ENCODE data around the gene SLC4A1.

SLC4A1 gene

GRCh38 chr17:44216694-44217093, 51.2 kb downstream of the SLC4A1 start:
- H3K9ac ChIP-seq (ENCODE audit: low read length): peak overlapping the region; percentile 17
- H3K27me3 ChIP-seq (replicated peaks; ENCODE audit: control insufficient read depth, insufficient read depth, low read length): no peaks in the 10 kb centered on the region
- DNase-seq (ENCODE audit: low read depth): no peak
- peaks cover 26% of the 10 kb centered on the region for H3K4me1 ChIP-seq (ENCODE audit: control insufficient read depth, insufficient read depth, low read length)
- no peaks in the 10 kb centered on the region for H3K9me3 ChIP-seq (ENCODE audit: control insufficient read depth, low read length)
- peaks cover 34% of the 10 kb centered on the region for H3K36me3 ChIP-seq (ENCODE audit: control insufficient read depth, insufficient read depth, low read length, severe bottlenecking)
- H3K4me3 ChIP-seq (ENCODE audit: low read length): no peak overlapping the region

DNA sequence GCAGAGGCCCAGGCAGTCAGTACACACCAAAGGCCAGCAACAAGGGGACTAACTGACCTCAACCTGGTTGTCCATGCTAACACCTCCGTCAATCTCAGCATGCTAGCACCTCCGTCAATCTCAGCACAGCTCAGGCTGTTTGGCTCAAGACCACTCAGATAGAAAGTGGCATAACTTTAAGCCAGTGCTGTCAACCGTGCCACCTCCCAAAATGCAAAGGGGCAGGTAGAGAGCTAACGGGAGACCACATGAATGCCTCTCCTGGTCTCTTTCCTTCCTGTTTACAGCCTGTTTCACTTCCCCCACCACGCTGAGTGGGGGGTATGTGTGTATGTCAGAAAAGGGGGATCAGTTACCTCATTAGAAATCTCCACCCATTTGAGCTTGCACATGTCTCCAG, 51.8 kb downstream of the SLC4A1 start:
- Histone ChIP-seq H3K9ac (ENCODE audit: low read length) (peak overlapping the region; percentile 17), H3K4me1 (ENCODE audit: control insufficient read depth, insufficient read depth, low read length) (peaks cover 25% of the 10 kb centered on the region), H3K36me3 (ENCODE audit: control insufficient read depth, insufficient read depth, low read length, severe bottlenecking) (peaks cover 38% of the 10 kb centered on the region), H3K9me3 (ENCODE audit: control insufficient read depth, low read length) (no peaks in the 10 kb centered on the region), H3K27me3 (replicated peaks; ENCODE audit: control insufficient read depth, insufficient read depth, low read length) (no peaks in the 10 kb centered on the region), H3K4me3 (ENCODE audit: low read length) (no peak overlapping the region)
- DNase-seq (ENCODE audit: low read depth): no peak

GRCh38 chr17:44214896-44215295, 53.0 kb downstream of the SLC4A1 start:
- H3K36me3 ChIP-seq (ENCODE audit: control insufficient read depth, insufficient read depth, low read length, severe bottlenecking): peaks cover 39% of the 10 kb centered on the region
- H3K27me3 ChIP-seq (replicated peaks; ENCODE audit: control insufficient read depth, insufficient read depth, low read length): no peaks in the 10 kb centered on the region
- H3K4me1 ChIP-seq (ENCODE audit: control insufficient read depth, insufficient read depth, low read length): peaks cover 33% of the 10 kb centered on the region
- H3K4me3 ChIP-seq (ENCODE audit: low read length): no peak overlapping the region
- H3K9ac ChIP-seq (ENCODE audit: low read length): no peak overlapping the region
- H3K9me3 ChIP-seq (ENCODE audit: control insufficient read depth, low read length): no peaks in the 10 kb centered on the region
- DNase-seq (ENCODE audit: low read depth): no peak

- Histone ChIP-seq H3K4me3 (ENCODE audit: low read length) (no peak overlapping the region), H3K27me3 (replicated peaks; ENCODE audit: control insufficient read depth, insufficient read depth, low read length) (no peaks in the 10 kb centered on the region), H3K36me3 (ENCODE audit: control insufficient read depth, insufficient read depth, low read length, severe bottlenecking) (peaks cover 45% of the 10 kb centered on the region), H3K4me1 (ENCODE audit: control insufficient read depth, insufficient read depth, low read length) (peaks cover 33% of the 10 kb centered on the region), H3K9me3 (ENCODE audit: control insufficient read depth, low read length) (no peaks in the 10 kb centered on the region), H3K9ac (ENCODE audit: low read length) (no peak overlapping the region)
- DNase-seq (ENCODE audit: low read depth): no peak
Measured at GRCh38 chr17:44214230-44214494, 53.8 kb downstream of the SLC4A1 start.

DNA sequence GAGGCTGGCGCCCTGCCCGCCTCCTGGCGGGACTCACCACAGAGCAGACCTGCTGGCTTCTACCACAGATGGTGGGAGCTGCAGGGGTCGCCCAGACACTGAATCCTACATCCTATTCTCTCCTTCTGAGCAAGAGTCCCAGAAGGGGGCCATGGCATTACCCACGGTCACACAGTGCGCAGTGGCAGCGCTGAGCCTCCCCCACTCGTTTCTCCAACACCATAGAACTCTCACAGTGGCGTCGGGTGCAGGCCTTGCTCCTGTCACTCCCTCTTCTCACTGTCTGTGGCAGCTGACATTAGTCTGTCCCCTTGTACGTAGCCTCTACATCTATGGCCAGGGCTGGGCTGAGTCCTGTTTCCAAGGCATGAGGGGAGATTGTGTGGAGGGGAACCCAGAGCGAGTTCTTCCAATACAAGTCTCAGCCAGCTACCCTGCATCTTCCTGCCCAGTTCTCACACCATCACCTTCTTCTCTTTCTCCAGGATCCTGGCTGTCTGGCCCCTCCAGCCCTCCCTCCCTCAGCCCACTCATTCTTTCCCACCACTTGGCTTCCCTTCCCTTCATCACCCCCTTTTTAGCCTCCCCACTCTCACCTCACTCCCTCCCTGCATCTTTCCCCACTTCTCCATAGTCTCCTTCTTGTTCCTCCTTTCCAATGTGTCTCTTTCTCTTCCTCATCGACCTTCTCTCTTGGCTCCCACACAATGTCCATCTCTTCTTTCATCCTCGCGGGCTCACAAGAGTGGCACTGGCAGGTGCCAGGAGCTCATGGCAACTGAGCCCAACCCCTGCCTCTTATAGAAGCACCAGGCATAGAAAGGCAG, 54.3 kb downstream of the SLC4A1 start:
- H3K27me3 ChIP-seq (replicated peaks; ENCODE audit: control insufficient read depth, insufficient read depth, low read length): no peaks in the 10 kb centered on the region
- no peak overlapping the region for H3K9ac ChIP-seq (ENCODE audit: low read length)
- DNase-seq (ENCODE audit: low read depth): no peak
- H3K4me1 ChIP-seq (ENCODE audit: control insufficient read depth, insufficient read depth, low read length): peaks cover 34% of the 10 kb centered on the region
- peaks cover 50% of the 10 kb centered on the region for H3K36me3 ChIP-seq (ENCODE audit: control insufficient read depth, insufficient read depth, low read length, severe bottlenecking)
- no peak overlapping the region for H3K4me3 ChIP-seq (ENCODE audit: low read length)
- H3K9me3 ChIP-seq (ENCODE audit: control insufficient read depth, low read length): no peaks in the 10 kb centered on the region

DNA sequence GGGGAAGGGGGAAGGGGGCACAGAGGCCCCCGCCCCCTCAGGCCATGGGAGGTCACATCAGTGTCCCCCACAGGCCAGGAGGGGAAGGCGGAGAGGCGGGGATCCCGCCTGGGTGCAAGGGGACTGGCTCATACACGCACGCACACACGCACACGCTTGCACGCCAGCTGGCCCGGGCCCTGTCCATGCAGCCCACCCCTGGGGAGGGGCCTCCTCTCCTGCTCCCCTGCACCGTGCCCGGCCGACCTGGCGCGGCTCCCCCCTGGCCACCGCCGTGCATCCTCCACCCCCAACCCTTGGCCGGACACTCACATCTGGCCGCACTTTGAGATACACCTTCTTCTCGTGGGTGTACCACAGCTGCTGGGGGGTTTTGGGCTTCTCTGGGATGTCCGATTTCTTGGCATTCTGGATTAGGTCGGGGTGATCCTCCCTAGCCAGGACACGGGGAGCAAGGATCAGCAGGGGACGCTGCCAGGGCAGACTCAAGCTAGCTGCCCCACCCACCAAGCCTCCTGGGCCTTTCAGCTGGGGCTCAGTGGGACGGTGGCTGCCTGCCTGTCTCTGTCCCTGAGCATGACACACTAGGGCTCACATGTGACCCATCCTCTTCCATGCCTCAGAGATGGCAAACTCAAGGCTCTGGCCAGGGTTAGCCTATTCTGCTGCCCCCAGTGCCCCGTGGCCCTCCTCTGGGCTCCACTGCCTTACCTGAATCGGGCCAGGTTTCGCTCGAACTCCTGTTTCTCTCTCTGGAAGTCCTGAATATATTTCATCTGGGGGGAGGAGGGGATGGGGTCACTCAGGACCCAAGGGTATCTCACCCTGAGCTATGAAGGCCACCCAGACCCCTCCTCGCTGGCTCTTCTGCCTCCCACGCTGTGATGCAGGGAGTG, 55.2 kb downstream of the SLC4A1 start:
- H3K9me3 ChIP-seq (ENCODE audit: control insufficient read depth, low read length): no peaks in the 10 kb centered on the region
- no peak for DNase-seq (ENCODE audit: low read depth)
- H3K4me1 ChIP-seq (ENCODE audit: control insufficient read depth, insufficient read depth, low read length): peaks cover 35% of the 10 kb centered on the region
- peaks cover 56% of the 10 kb centered on the region for H3K36me3 ChIP-seq (ENCODE audit: control insufficient read depth, insufficient read depth, low read length, severe bottlenecking)
- no peak overlapping the region for H3K4me3 ChIP-seq (ENCODE audit: low read length)
- peak overlapping the region; percentile 11 for H3K9ac ChIP-seq (ENCODE audit: low read length)
- H3K27me3 ChIP-seq (replicated peaks; ENCODE audit: control insufficient read depth, insufficient read depth, low read length): no peaks in the 10 kb centered on the region

GRCh38 chr17:44211281-44212265, 56.4 kb downstream of the SLC4A1 start:
- Histone ChIP-seq H3K9ac (ENCODE audit: low read length) (no peak overlapping the region), H3K27me3 (replicated peaks; ENCODE audit: control insufficient read depth, insufficient read depth, low read length) (no peaks in the 10 kb centered on the region), H3K4me1 (ENCODE audit: control insufficient read depth, insufficient read depth, low read length) (peaks cover 23% of the 10 kb centered on the region), H3K36me3 (ENCODE audit: control insufficient read depth, insufficient read depth, low read length, severe bottlenecking) (peaks cover 62% of the 10 kb centered on the region), H3K4me3 (ENCODE audit: low read length) (no peak overlapping the region), H3K9me3 (ENCODE audit: control insufficient read depth, low read length) (no peaks in the 10 kb centered on the region)
- DNase-seq (ENCODE audit: low read depth): no peak

- peak; percentile 70 for DNase-seq (ENCODE audit: low read depth)
- no peaks in the 10 kb centered on the region for H3K27me3 ChIP-seq (replicated peaks; ENCODE audit: control insufficient read depth, insufficient read depth, low read length)
- H3K4me1 ChIP-seq (ENCODE audit: control insufficient read depth, insufficient read depth, low read length): peaks cover 20% of the 10 kb centered on the region
- no peaks in the 10 kb centered on the region for H3K9me3 ChIP-seq (ENCODE audit: control insufficient read depth, low read length)
- H3K36me3 ChIP-seq (ENCODE audit: control insufficient read depth, insufficient read depth, low read length, severe bottlenecking): peaks cover 53% of the 10 kb centered on the region
- peak overlapping the region; percentile 71 for H3K9ac ChIP-seq (ENCODE audit: low read length)
- no peak overlapping the region for H3K4me3 ChIP-seq (ENCODE audit: low read length)
Measured at GRCh38 chr17:44210342-44211192, 57.4 kb downstream of the SLC4A1 start.

GRCh38 chr17:44209786-44210341, 58.1 kb downstream of the SLC4A1 start:
- no peaks in the 10 kb centered on the region for H3K27me3 ChIP-seq (replicated peaks; ENCODE audit: control insufficient read depth, insufficient read depth, low read length)
- H3K4me1 ChIP-seq (ENCODE audit: control insufficient read depth, insufficient read depth, low read length): peaks cover 20% of the 10 kb centered on the region
- DNase-seq (ENCODE audit: low read depth): no peak
- no peaks in the 10 kb centered on the region for H3K9me3 ChIP-seq (ENCODE audit: control insufficient read depth, low read length)
- H3K36me3 ChIP-seq (ENCODE audit: control insufficient read depth, insufficient read depth, low read length, severe bottlenecking): peaks cover 46% of the 10 kb centered on the region
- peak overlapping the region; percentile 71 for H3K9ac ChIP-seq (ENCODE audit: low read length)
- no peak overlapping the region for H3K4me3 ChIP-seq (ENCODE audit: low read length)

DNA sequence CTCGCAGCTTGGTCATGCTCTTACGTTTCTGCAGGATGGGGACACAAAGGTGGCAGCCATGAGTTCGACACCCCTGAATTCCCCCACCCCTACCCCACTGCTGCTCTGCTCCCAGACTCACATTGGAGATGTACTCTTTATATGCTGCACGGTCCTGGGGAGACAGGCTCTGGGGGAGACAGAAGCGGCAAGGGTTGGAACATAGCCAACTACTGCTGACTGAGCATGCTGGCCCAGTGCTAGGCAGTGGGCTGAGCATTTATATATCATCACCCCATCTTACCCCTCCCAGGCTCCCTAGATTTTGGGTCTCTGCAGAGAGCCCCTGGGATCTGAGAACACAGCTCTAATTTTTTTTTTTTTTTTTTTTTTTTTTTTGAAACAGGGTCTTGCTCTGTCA, 60.2 kb downstream of the SLC4A1 start:
- H3K9ac ChIP-seq (ENCODE audit: low read length): no peak overlapping the region
- no peaks in the 10 kb centered on the region for H3K9me3 ChIP-seq (ENCODE audit: control insufficient read depth, low read length)
- H3K4me1 ChIP-seq (ENCODE audit: control insufficient read depth, insufficient read depth, low read length): peaks cover 33% of the 10 kb centered on the region
- no peaks in the 10 kb centered on the region for H3K27me3 ChIP-seq (replicated peaks; ENCODE audit: control insufficient read depth, insufficient read depth, low read length)
- peaks cover 35% of the 10 kb centered on the region for H3K36me3 ChIP-seq (ENCODE audit: control insufficient read depth, insufficient read depth, low read length, severe bottlenecking)
- no peak overlapping the region for H3K4me3 ChIP-seq (ENCODE audit: low read length)
- no peak for DNase-seq (ENCODE audit: low read depth)
